ENCODE results near the gene CRBN. TPM values are rescaled to one million over a fixed set of nuclear protein-coding genes. Genes with fewer than 3 reads are reported as not detected.
A peak's percentile ranks its signal among the peaks of the same experiment; 100 is the strongest.

The CRBN gene
- total and polyA plus RNA-seq, 2 of the 13 experiments (the other 11 are each of a cell fraction or from before 2014, with no cell fraction given), result 30.8 to 36.1 TPM

DNA sequence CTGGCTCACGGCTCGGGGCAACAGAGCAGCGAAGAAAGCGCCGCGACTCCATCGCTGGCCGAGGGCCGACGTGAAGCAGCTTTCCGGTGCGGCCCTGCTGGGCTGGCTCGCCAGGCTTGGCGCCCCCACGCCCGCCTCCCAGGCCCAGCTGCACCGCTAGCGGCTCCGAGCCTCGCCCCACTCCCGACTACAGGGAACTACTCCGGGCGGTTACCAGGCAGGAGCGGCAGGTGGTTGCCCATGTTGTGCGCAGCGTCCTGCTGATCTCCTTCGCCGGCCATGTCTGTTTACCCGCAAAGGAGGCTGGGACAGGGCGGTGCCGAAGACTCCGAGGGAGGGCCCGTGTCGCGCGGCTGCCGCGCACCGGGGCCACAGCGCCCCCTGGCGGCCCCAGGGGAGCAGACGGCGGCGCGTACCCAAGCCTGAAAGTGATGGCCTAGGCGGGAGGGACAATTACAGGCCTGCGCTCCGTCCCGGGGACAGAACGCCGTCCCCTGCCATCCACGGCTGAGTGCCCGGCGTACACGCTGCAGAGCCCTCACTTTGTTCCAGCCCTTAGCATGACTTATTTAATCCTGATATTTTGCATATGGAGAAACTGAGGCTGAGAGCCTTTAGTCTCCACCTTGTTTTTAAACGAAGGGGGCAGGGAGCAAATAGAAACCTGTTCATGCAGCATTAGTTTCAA lies at the start of gene CRBN (continued):
- TF ChIP-seq ZSCAN31 (CRISPR knock-in tag; IDR thresholded peaks at IDR 0.05; ENCODE audit: low read depth) (peak; percentile 75), ZNF644 (CRISPR knock-in tag; IDR thresholded peaks at IDR 0.05; ENCODE audit: low read depth) (peak; percentile 58), NR2F2 (IDR thresholded peaks at IDR 0.05; ENCODE audit: borderline replicate concordance, low read depth) (no peak), KLF12 (CRISPR knock-in tag; IDR thresholded peaks at IDR 0.05; ENCODE audit: borderline replicate concordance) (peak; percentile 99), ATAD3A (CRISPR knock-in tag; IDR thresholded peaks at IDR 0.05) (no peak), MEIS1 (CRISPR knock-in tag; IDR thresholded peaks at IDR 0.05; ENCODE audit: borderline replicate concordance) (0 out of 2 replicates have a peak, but pooled peaks have one; percentile 25), THAP11 (CRISPR knock-in tag; IDR thresholded peaks at IDR 0.05) (peak; percentile 94), NCOA2 (CRISPR knock-in tag; IDR thresholded peaks at IDR 0.05) (peak; percentile 68; the same call in 1 of the 2 replicates), SYNCRIP (IDR thresholded peaks at IDR 0.05; ENCODE audit: insufficient read depth, low read depth, low read length) (no peak), ZNF839 (CRISPR knock-in tag; IDR thresholded peaks at IDR 0.05; ENCODE audit: borderline replicate concordance) (peak; percentile 67; the same call in 1 of the 2 replicates), CREB1 (IDR thresholded peaks at IDR 0.05) (peak; percentile 34; the same call in 1 of the 2 replicates), CREB1 (CRISPR knock-in tag; IDR thresholded peaks at IDR 0.05) (no peak), ZNF367 (CRISPR knock-in tag; IDR thresholded peaks at IDR 0.05; ENCODE audit: borderline replicate concordance) (no peak), YEATS2 (CRISPR knock-in tag; IDR thresholded peaks at IDR 0.05; ENCODE audit: borderline replicate concordance) (peak; percentile 95), ZNF672 (CRISPR knock-in tag; IDR thresholded peaks at IDR 0.05) (no peak), PPARG (CRISPR knock-in tag; conservative IDR thresholded peaks at IDR 0.05) (peak; percentile 45), MEIS2 (CRISPR knock-in tag; IDR thresholded peaks at IDR 0.05) (peak; percentile 85)
- TF ChIP-seq, protein P1, sequence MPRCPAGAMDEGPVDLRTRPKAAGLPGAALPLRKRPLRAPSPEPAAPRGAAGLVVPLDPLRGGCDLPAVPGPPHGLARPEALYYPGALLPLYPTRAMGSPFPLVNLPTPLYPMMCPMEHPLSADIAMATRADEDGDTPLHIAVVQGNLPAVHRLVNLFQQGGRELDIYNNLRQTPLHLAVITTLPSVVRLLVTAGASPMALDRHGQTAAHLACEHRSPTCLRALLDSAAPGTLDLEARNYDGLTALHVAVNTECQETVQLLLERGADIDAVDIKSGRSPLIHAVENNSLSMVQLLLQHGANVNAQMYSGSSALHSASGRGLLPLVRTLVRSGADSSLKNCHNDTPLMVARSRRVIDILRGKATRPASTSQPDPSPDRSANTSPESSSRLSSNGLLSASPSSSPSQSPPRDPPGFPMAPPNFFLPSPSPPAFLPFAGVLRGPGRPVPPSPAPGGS (CRISPR knock-in tag; IDR thresholded peaks at IDR 0.05), result peak; percentile 89
- TF ChIP-seq, protein P2, sequence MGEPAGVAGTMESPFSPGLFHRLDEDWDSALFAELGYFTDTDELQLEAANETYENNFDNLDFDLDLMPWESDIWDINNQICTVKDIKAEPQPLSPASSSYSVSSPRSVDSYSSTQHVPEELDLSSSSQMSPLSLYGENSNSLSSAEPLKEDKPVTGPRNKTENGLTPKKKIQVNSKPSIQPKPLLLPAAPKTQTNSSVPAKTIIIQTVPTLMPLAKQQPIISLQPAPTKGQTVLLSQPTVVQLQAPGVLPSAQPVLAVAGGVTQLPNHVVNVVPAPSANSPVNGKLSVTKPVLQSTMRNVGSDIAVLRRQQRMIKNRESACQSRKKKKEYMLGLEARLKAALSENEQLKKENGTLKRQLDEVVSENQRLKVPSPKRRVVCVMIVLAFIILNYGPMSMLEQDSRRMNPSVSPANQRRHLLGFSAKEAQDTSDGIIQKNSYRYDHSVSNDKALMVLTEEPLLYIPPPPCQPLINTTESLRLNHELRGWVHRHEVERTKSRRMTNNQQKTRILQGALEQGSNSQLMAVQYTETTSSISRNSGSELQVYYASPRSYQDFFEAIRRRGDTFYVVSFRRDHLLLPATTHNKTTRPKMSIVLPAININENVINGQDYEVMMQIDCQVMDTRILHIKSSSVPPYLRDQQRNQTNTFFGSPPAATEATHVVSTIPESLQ (CRISPR knock-in tag; conservative IDR thresholded peaks at IDR 0.05), result 0 out of 2 replicates have a peak, but pooled peaks have one; percentile 86
- TF ChIP-seq, protein P3, sequence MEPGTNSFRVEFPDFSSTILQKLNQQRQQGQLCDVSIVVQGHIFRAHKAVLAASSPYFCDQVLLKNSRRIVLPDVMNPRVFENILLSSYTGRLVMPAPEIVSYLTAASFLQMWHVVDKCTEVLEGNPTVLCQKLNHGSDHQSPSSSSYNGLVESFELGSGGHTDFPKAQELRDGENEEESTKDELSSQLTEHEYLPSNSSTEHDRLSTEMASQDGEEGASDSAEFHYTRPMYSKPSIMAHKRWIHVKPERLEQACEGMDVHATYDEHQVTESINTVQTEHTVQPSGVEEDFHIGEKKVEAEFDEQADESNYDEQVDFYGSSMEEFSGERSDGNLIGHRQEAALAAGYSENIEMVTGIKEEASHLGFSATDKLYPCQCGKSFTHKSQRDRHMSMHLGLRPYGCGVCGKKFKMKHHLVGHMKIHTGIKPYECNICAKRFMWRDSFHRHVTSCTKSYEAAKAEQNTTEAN (CRISPR knock-in tag; conservative IDR thresholded peaks at IDR 0.05), result peak; percentile 65
- TF ChIP-seq, protein P4, sequence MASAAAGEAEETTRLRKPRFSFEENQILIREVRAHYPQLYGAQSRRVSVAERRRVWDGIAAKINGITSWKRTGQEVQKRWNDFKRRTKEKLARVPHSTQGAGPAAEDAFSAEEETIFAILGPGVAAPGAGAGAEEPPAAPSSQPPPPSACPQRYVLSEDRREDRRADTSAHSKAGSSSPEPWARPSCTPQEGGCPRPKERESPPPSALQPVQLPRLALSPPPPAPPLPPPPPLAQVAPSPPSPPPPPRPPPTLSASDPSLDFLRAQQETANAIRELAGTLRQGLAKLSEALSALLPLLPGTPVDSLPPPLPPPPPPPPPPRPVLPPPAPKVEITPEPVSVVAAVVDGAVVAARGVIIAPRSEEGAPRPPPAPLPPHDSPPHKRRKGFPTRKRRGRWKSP (CRISPR knock-in tag; IDR thresholded peaks at IDR 0.05), result peak; percentile 68; the same call in 1 of the 2 replicates
- TF ChIP-seq, protein P5, sequence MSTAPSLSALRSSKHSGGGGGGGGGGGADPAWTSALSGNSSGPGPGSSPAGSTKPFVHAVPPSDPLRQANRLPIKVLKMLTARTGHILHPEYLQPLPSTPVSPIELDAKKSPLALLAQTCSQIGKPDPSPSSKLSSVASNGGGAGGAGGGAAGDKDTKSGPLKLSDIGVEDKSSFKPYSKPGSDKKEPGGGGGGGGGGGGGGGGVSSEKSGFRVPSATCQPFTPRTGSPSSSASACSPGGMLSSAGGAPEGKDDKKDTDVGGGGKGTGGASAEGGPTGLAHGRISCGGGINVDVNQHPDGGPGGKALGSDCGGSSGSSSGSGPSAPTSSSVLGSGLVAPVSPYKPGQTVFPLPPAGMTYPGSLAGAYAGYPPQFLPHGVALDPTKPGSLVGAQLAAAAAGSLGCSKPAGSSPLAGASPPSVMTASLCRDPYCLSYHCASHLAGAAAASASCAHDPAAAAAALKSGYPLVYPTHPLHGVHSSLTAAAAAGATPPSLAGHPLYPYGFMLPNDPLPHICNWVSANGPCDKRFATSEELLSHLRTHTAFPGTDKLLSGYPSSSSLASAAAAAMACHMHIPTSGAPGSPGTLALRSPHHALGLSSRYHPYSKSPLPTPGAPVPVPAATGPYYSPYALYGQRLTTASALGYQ (CRISPR knock-in tag; IDR thresholded peaks at IDR 0.05), result peak; percentile 89; the same call in 1 of the 2 replicates

All from HepG2 (cell line).